ENCODE results near the gene DKK3.

The DKK3 gene

GRCh38 chr11:12016246-12016645 is 7.8 kb upstream of the DKK3 start:
- in situ Hi-C loops (cut with MboI; ENCODE audit: low sequenced_read_pairs, unreplicated experiment) = no loop called here
- DNase-seq (ENCODE audit: low spot score) = no peak
- TF ChIP-seq CTCF (IDR thresholded peaks at IDR 0.05; ENCODE audit: borderline replicate concordance, control extremely low read depth, extremely low read depth, insufficient read depth, missing control alignments) = no peak

- in situ Hi-C loops (cut with MboI; ENCODE audit: low sequenced_read_pairs, unreplicated experiment) = no loop called here
- DNase-seq (ENCODE audit: low spot score) = no peak
- TF ChIP-seq CTCF (IDR thresholded peaks at IDR 0.05; ENCODE audit: borderline replicate concordance, control extremely low read depth, extremely low read depth, insufficient read depth, missing control alignments) = no peak
Observed at GRCh38 chr11:12015486-12015885, 7.1 kb upstream of the DKK3 start.

GRCh38 chr11:12013781-12014180 is 5.4 kb upstream of the DKK3 start:
- in situ Hi-C loops (cut with MboI; ENCODE audit: low sequenced_read_pairs, unreplicated experiment) = no loop called here
- no peak for TF ChIP-seq CTCF (IDR thresholded peaks at IDR 0.05; ENCODE audit: borderline replicate concordance, control extremely low read depth, extremely low read depth, insufficient read depth, missing control alignments)
- DNase-seq (ENCODE audit: low spot score) = no peak

GRCh38 chr11:12009617-12010321 is 1.3 kb upstream of the DKK3 start:
- in situ Hi-C loops (cut with MboI; ENCODE audit: low sequenced_read_pairs, unreplicated experiment) = no loop called here
- TF ChIP-seq CTCF (IDR thresholded peaks at IDR 0.05; ENCODE audit: borderline replicate concordance, control extremely low read depth, extremely low read depth, insufficient read depth, missing control alignments) = no peak
- no peak for DNase-seq (ENCODE audit: low spot score)

- no peak for TF ChIP-seq CTCF (IDR thresholded peaks at IDR 0.05; ENCODE audit: borderline replicate concordance, control extremely low read depth, extremely low read depth, insufficient read depth, missing control alignments)
- in situ Hi-C loops (cut with MboI; ENCODE audit: low sequenced_read_pairs, unreplicated experiment) = no loop called here
- DNase-seq (ENCODE audit: low spot score) = peak; percentile 41
Observed at GRCh38 chr11:12008790-12009616, 577 bp upstream of the DKK3 start.

GRCh38 chr11:12007230-12007593 is 1.2 kb downstream of the DKK3 start:
- in situ Hi-C loops (cut with MboI; ENCODE audit: low sequenced_read_pairs, unreplicated experiment) = no loop called here
- DNase-seq (ENCODE audit: low spot score) = no peak
- TF ChIP-seq CTCF (IDR thresholded peaks at IDR 0.05; ENCODE audit: borderline replicate concordance, control extremely low read depth, extremely low read depth, insufficient read depth, missing control alignments) = no peak

Measured in GM13976 (cell line).